Endothelial cell of umbilical vein (primary cell): ENCODE data around the gene PNPLA1. TPM values are rescaled to one million over a fixed set of nuclear protein-coding genes. Genes with fewer than 3 reads are reported as not detected.

Experiments used
- BruUV-seq: library from RNA; stranded (reverse); fragments of 400-500 nt; replicated peaks from 2 replicates; lab custom pipeline; 2021; lab: Mats Ljungman, UMichigan
- CTCF ChIA-PET: fragments of 300-600, 350-600 bp; sonication (Branson Sonifier 250); formaldehyde crosslinking; loops from one replicate; lab custom pipeline; 2021; ENCODE audit warnings: antibody characterized with exemption, inconsistent platforms; lab: Charles Lee
- POLR2A ChIA-PET: fragments of 300-600, 350-600 bp; sonication (Branson Sonifier 250); formaldehyde crosslinking; loops from one replicate; lab custom pipeline; 2021; ENCODE audit warnings: antibody characterized with exemption, inconsistent platforms; lab: Charles Lee
- DNase-seq: peaks from one replicate; pipeline ENCODE4 v3.0.0-alpha.2; 2011; ENCODE audit warnings: low read depth, low spot score
- FAIRE-seq: peaks from 2 replicates; lab custom pipeline; 2011; peaks lifted over from hg19 to GRCh38; lab: Jason Lieb, UNC
- H2AFZ ChIP-seq: 2 replicates; pipeline ENCODE4 v1.6.0; 2012; ENCODE audit warnings: low read depth, low read length, control low read depth, inconsistent platforms
- H3K27ac ChIP-seq: 2 replicates; pipeline ENCODE4 v1.5.1; 2011; ENCODE audit warnings: low read depth, mild to moderate bottlenecking, control low read depth, low read length, moderate library complexity; ENCODE audit not compliant: insufficient read depth
- H3K27me3 ChIP-seq, 2 experiments: 2 replicates each; pipeline versions ENCODE4 v1.6.0 to v1.6.1; 2011; ENCODE audit warnings: low read length in 2 of 2, mixed read lengths in 1 of 2; ENCODE audit not compliant: control insufficient read depth in 2 of 2, insufficient read depth in 2 of 2
- H3K36me3 ChIP-seq, 2 experiments: 2 replicates in 1 of 2; 3 replicates in 1 of 2; pipeline ENCODE4 v1.5.1; 2011; ENCODE audit warnings: low read length in 2 of 2, mild to moderate bottlenecking in 1 of 2, moderate library complexity in 1 of 2; ENCODE audit not compliant: control insufficient read depth in 2 of 2, insufficient read depth in 2 of 2; ENCODE audit errors: extremely low read depth in 1 of 2
- H3K4me1 ChIP-seq: 3 replicates; pipeline ENCODE4 v1.5.1; 2011; ENCODE audit warnings: mild to moderate bottlenecking, low read length; ENCODE audit not compliant: control insufficient read depth, insufficient read depth; ENCODE audit errors: extremely low read depth
- H3K4me2 ChIP-seq: 2 replicates; pipeline ENCODE4 v1.6.1; 2011; ENCODE audit warnings: low read length, control low read depth, mixed read lengths; ENCODE audit not compliant: insufficient read depth
- H3K4me3 ChIP-seq, 3 experiments: fragments of 200-600 bp in 1 of 3; sonication (generic), shearing (Covaris generic) in 1 of 3; replicated peaks in 1 of 3; 2 replicates each; pipeline ENCODE4 v1.5.1; 2011 to 2016; ENCODE audit warnings: control low read depth in 3 of 3, low read length in 3 of 3, mild to moderate bottlenecking in 2 of 3, inconsistent platforms in 1 of 3, low read depth in 1 of 3, moderate library complexity in 1 of 3; ENCODE audit not compliant: insufficient read depth in 1 of 3
- H3K79me2 ChIP-seq: 2 replicates; pipeline ENCODE4 v1.6.0; 2012; ENCODE audit warnings: low read length, inconsistent platforms; ENCODE audit not compliant: control insufficient read depth, insufficient read depth
- H3K9ac ChIP-seq: replicated peaks from 2 replicates; pipeline ENCODE3; 2011; ENCODE audit warnings: low read length, control low read depth; ENCODE audit not compliant: insufficient read depth; ENCODE audit errors: extremely low read depth
- H3K9me1 ChIP-seq: replicated peaks from 3 replicates; pipeline ENCODE4 v1.6.0; 2011; ENCODE audit warnings: mild to moderate bottlenecking, low read length; ENCODE audit not compliant: control insufficient read depth, insufficient read depth; ENCODE audit errors: extremely low read depth
- H3K9me3 ChIP-seq: replicated peaks from 2 replicates; pipeline ENCODE4 v1.5.1; 2012; ENCODE audit warnings: low read length, inconsistent platforms; ENCODE audit not compliant: control insufficient read depth, insufficient read depth
- H4K20me1 ChIP-seq: replicated peaks from 2 replicates; pipeline ENCODE3; 2011; ENCODE audit warnings: mild to moderate bottlenecking, low read length; ENCODE audit not compliant: control insufficient read depth, insufficient read depth; ENCODE audit errors: extremely low read depth
- CTCF ChIP-seq, 2 donors: IDR thresholded peaks; 1 replicate in 1 of 2; 2 replicates in 1 of 2; pipeline ENCODE4 v1.5.1; 2011; ENCODE audit warnings: low read length in 2 of 2, mild to moderate bottlenecking in 2 of 2, moderate library complexity in 2 of 2, control low read depth in 1 of 2, inconsistent platforms in 1 of 2, low read depth in 1 of 2; ENCODE audit not compliant: insufficient read depth in 1 of 2; ENCODE audit errors: extremely low read depth in 1 of 2
- EZH2 ChIP-seq: IDR thresholded peaks from 2 replicates; pipeline ENCODE4 v1.6.1; 2012; ENCODE audit warnings: borderline replicate concordance, low read depth, mild to moderate bottlenecking, moderate library complexity, low read length, inconsistent platforms; ENCODE audit not compliant: severe bottlenecking
- FOS ChIP-seq: IDR thresholded peaks from 2 replicates; pipeline ENCODE4 v1.6.1; 2011; ENCODE audit warnings: mild to moderate bottlenecking, low read length, moderate library complexity, borderline replicate concordance; ENCODE audit not compliant: insufficient read depth
- GATA2 ChIP-seq: IDR thresholded peaks from 2 replicates; pipeline ENCODE4 v1.7.0; 2011; ENCODE audit warnings: low read depth, mild to moderate bottlenecking, moderate library complexity, mixed read lengths, low read length; ENCODE audit not compliant: insufficient read length, insufficient read depth
- JUN ChIP-seq: IDR thresholded peaks from 2 replicates; pipeline ENCODE4 v1.6.1; 2011; ENCODE audit warnings: borderline replicate concordance, low read depth; ENCODE audit not compliant: insufficient read length, insufficient read depth
- MAX ChIP-seq: IDR thresholded peaks from 2 replicates; pipeline ENCODE4 v1.6.1; 2011; ENCODE audit not compliant: insufficient read depth, insufficient read length
- MYC ChIP-seq: IDR thresholded peaks from one replicate; pipeline ENCODE4 v1.6.1; 2011; ENCODE audit warnings: mild to moderate bottlenecking, low read depth, low read length
- POLR2A ChIP-seq: IDR thresholded peaks from 2 replicates; pipeline ENCODE4 v1.6.1; 2012; ENCODE audit warnings: low read depth, mild to moderate bottlenecking, control low read depth, low read length
- POLR2AphosphoS5 ChIP-seq: IDR thresholded peaks from 2 replicates; pipeline ENCODE4 v1.6.1; 2012; ENCODE audit warnings: low read depth, mild to moderate bottlenecking, control low read depth, low read length, moderate library complexity; ENCODE audit not compliant: insufficient read depth
- dilution Hi-C: fragments of 300-500 bp; cut with MboI; formaldehyde crosslinking; loops from one replicate; pipeline ENCODE4 v1.15.0; 2019; ENCODE audit warnings: low sequenced_read_pairs; ENCODE audit not compliant: extremely low pct_ligation_motif_present
- intact Hi-C: fragments of 100-400 bp; cut with micrococcal nuclease; formaldehyde crosslinking; loops from one replicate; pipeline ENCODE4 v1.10.0; 2022
- polyA plus RNA-seq, 4 experiments: library from polyadenylated mRNA; depleted of rRNA in 3 of 4; stranded (reverse) in 3 of 4; unstranded in 1 of 4; fragments of >200 nt; gene quantifications; 2 replicates each; pipeline versions ENCODE4 v1.2.1 to v1.2.3, GENCODE V29; 2011 to 2012; ENCODE audit warnings: missing spikeins in 1 of 4
- total RNA-seq: library from RNA; stranded (reverse); gene quantifications from 2 replicates; pipeline ENCODE4 v1.2.3, GENCODE V29; 2021

The PNPLA1 gene
- total and polyA plus RNA-seq, 2 donors (not counting 3 experiments of a cell fraction or from before 2014, with no cell fraction given): not detected

- H3K9ac ChIP-seq: no peak overlapping the region
- no peak overlapping the region for H3K4me3 ChIP-seq
- H2AFZ ChIP-seq: no peak overlapping the region
- DNase-seq: no peak
- intact Hi-C loops (no loop called here), dilution Hi-C loops (no loop called here)
- ChIA-PET CTCF (interaction anchor here (0.6 to 3.4 kb wide), 6 partner anchors 10 to 39 kb away, joined by 3 to 27 read pairs (median 6); no protein-coding TSS in a partner anchor), POLR2A (no interaction called here)
- no peaks in the 10 kb centered on the region for H3K9me1 ChIP-seq
- no peaks in the 10 kb centered on the region for H3K79me2 ChIP-seq
- BruUV-seq: no TSS peak
- no peak for TF ChIP-seq EZH2
- TF ChIP-seq GATA2: no peak
- TF ChIP-seq POLR2A: no peak
- no peak for TF ChIP-seq POLR2AphosphoS5
- no peak for TF ChIP-seq CTCF (IDR thresholded peaks at IDR 0.05; ENCODE audit: extremely low read depth in 1 of 2, insufficient read depth in 1 of 2, low read depth in 1 of 2, low read length in 2 of 2)
- TF ChIP-seq FOS: no peak
- no peak for TF ChIP-seq MYC
- TF ChIP-seq JUN: no peak
- TF ChIP-seq MAX: no peak
- no peaks in the 10 kb centered on the region for H4K20me1 ChIP-seq
- H3K27me3 ChIP-seq: peaks cover 16 to 18% of the 10 kb centered on the region in 2 experiments
- FAIRE-seq: no peak
- no peak overlapping the region for H3K4me2 ChIP-seq
- H3K4me1 ChIP-seq: no peaks in the 10 kb centered on the region
- H3K27ac ChIP-seq: no peak overlapping the region
- no peaks in the 10 kb centered on the region for H3K36me3 ChIP-seq
- H3K9me3 ChIP-seq: no peaks in the 10 kb centered on the region
Observed at GRCh38 chr6:36320475-36320874, 50.6 kb downstream of the PNPLA1 start.
